DOHH2 (cell line): ENCODE data around the gene GLRX5.

Experiments used
- H3F3A ChIP-seq: fragments of 200-600 bp; sonication (generic), shearing (Covaris generic); 2 replicates; pipeline ENCODE4 v1.6.0; 2016; ENCODE audit warnings: antibody characterized with exemption, mild to moderate bottlenecking; ENCODE audit not compliant: control insufficient read depth, insufficient read depth
- H3K27ac ChIP-seq: fragments of 200-600 bp; sonication (generic); 2 replicates; pipeline ENCODE4 v1.5.1; 2014; ENCODE audit warnings: low read depth, mild to moderate bottlenecking, low read length, moderate library complexity
- H3K27me3 ChIP-seq: fragments of 200-600 bp; sonication (generic); 2 replicates; pipeline ENCODE4 v1.6.1; 2014; ENCODE audit warnings: mild to moderate bottlenecking, low read length, mixed read lengths; ENCODE audit not compliant: control insufficient read depth
- H3K36me3 ChIP-seq: fragments of 200-600 bp; sonication (generic); 2 replicates; pipeline ENCODE4 v1.6.1; 2014; ENCODE audit warnings: mild to moderate bottlenecking, low read length, moderate library complexity, mixed read lengths; ENCODE audit not compliant: control insufficient read depth
- H3K4me1 ChIP-seq: fragments of 200-600 bp; sonication (generic); 2 replicates; pipeline ENCODE4 v1.6.1; 2014; ENCODE audit warnings: mild to moderate bottlenecking, low read length, mixed read lengths; ENCODE audit not compliant: control insufficient read depth
- H3K4me2 ChIP-seq: fragments of 200-600 bp; sonication (generic); 2 replicates; pipeline ENCODE4 v1.6.0; 2014; ENCODE audit warnings: mild to moderate bottlenecking, low read length, moderate library complexity
- H3K4me3 ChIP-seq: fragments of 200-600 bp; sonication (generic); 2 replicates; pipeline ENCODE4 v1.5.1; 2014; ENCODE audit warnings: mild to moderate bottlenecking, low read length, mixed read lengths
- H3K79me2 ChIP-seq: fragments of 200-600 bp; sonication (generic); 2 replicates; pipeline ENCODE4 v1.6.1; 2014; ENCODE audit warnings: mild to moderate bottlenecking, low read length, mixed read lengths; ENCODE audit not compliant: control insufficient read depth
- H3K9me2 ChIP-seq: fragments of 200-600 bp; sonication (generic); replicated peaks from 2 replicates; pipeline ENCODE4 v1.6.1; 2014; ENCODE audit warnings: mild to moderate bottlenecking, low read length, mixed read lengths; ENCODE audit not compliant: control insufficient read depth
- H3K9me3 ChIP-seq: fragments of 200-600 bp; sonication (generic); 2 replicates; pipeline ENCODE4 v1.6.1; 2014; ENCODE audit warnings: antibody characterized with exemption, low read length, mixed read lengths; ENCODE audit not compliant: control insufficient read depth, insufficient read depth
- H4K20me1 ChIP-seq: fragments of 200-600 bp; sonication (generic); 2 replicates; pipeline ENCODE4 v1.6.0; 2014; ENCODE audit warnings: low read depth, mild to moderate bottlenecking, antibody characterized with exemption, low read length, moderate library complexity; ENCODE audit not compliant: control insufficient read depth, insufficient read depth
- EZH2phosphoT487 ChIP-seq: fragments of 200-600 bp; sonication (generic); IDR thresholded peaks from 2 replicates; pipeline ENCODE4 v1.6.1; 2017; ENCODE audit warnings: borderline replicate concordance, mild to moderate bottlenecking, antibody characterized with exemption, low read length, moderate library complexity, mixed read lengths
- TF ChIP-seq, protein P1 (sequence below): fragments of 200-600 bp; sonication (generic); IDR thresholded peaks from one replicate; pipeline ENCODE4 v1.5.1; 2014; ENCODE audit warnings: antibody characterized with exemption, mild to moderate bottlenecking, low read depth, low read length; ENCODE audit not compliant: poor library complexity, severe bottlenecking

The GLRX5 gene

GRCh38 chr14:95547626-95548327 lies 12.9 kb downstream of the GLRX5 start:
- Histone ChIP-seq H3K36me3 (peaks cover 3% of the 10 kb centered on the region; the same call in 1 of the 2 replicates), H3K4me3 (no peak overlapping the region), H3K79me2 (peaks cover 6% of the 10 kb centered on the region), H3K9me3 (no peaks in the 10 kb centered on the region), H4K20me1 (no peaks in the 10 kb centered on the region), H3F3A (no peaks in the 10 kb centered on the region), H3K27me3 (no peaks in the 10 kb centered on the region), H3K27ac (no peak overlapping the region), H3K9me2 (no peaks in the 10 kb centered on the region), H3K4me2 (no peak overlapping the region), H3K4me1 (no peaks in the 10 kb centered on the region)
- TF ChIP-seq EZH2phosphoT487, result no peak
- TF ChIP-seq, protein P1, sequence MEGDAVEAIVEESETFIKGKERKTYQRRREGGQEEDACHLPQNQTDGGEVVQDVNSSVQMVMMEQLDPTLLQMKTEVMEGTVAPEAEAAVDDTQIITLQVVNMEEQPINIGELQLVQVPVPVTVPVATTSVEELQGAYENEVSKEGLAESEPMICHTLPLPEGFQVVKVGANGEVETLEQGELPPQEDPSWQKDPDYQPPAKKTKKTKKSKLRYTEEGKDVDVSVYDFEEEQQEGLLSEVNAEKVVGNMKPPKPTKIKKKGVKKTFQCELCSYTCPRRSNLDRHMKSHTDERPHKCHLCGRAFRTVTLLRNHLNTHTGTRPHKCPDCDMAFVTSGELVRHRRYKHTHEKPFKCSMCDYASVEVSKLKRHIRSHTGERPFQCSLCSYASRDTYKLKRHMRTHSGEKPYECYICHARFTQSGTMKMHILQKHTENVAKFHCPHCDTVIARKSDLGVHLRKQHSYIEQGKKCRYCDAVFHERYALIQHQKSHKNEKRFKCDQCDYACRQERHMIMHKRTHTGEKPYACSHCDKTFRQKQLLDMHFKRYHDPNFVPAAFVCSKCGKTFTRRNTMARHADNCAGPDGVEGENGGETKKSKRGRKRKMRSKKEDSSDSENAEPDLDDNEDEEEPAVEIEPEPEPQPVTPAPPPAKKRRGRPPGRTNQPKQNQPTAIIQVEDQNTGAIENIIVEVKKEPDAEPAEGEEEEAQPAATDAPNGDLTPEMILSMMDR, result no peak

DNA sequence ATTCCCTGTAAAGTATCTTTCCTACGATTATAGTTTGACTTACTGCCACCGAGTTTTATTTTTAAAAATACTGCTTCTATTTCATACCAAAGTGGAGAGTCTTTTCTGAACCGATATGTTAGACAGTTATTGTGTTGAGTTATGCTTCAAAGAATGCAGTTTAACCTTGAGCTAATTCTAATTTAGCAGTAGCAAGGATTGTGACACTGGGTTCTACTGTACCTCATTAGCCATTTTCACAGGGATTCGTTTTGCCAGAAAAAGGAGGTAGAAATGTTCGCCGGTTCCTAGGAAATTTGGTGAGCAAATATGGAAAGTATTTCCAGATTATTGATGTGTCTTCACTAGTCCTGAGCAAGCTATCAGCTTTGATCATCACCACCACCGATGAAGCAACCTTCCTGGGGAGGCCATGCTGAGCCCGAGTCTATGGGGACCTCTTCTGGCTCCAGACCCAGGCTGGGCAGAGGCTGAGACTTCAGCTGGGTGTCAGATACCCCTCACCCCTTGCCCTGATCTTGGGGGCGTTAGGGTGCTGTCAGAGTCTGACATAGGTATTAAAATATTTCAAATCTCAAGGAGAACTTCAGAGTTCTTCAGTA lies 13.6 kb downstream of the GLRX5 start:
- Histone ChIP-seq H3K4me3 (no peak overlapping the region), H3K27ac (no peak overlapping the region), H3K9me3 (no peaks in the 10 kb centered on the region), H3K79me2 (peaks cover under 1% of the 10 kb centered on the region), H3K9me2 (no peaks in the 10 kb centered on the region), H3F3A (no peaks in the 10 kb centered on the region), H4K20me1 (no peaks in the 10 kb centered on the region), H3K4me2 (no peak overlapping the region), H3K27me3 (no peaks in the 10 kb centered on the region), H3K36me3 (0 out of 2 replicates have a peak, but pooled peaks cover 3% of the 10 kb centered on the region), H3K4me1 (no peaks in the 10 kb centered on the region)
- TF ChIP-seq, protein P1, result no peak
- no peak for TF ChIP-seq EZH2phosphoT487

- H3K9me2 ChIP-seq, result no peaks in the 10 kb centered on the region
- H3K36me3 ChIP-seq, result no peaks in the 10 kb centered on the region
- no peaks in the 10 kb centered on the region for H3K79me2 ChIP-seq
- TF ChIP-seq, protein P1, result no peak
- no peak for TF ChIP-seq EZH2phosphoT487
- no peaks in the 10 kb centered on the region for H3K27me3 ChIP-seq
- H3K4me3 ChIP-seq, result no peak overlapping the region
- H3K9me3 ChIP-seq, result no peaks in the 10 kb centered on the region
- no peaks in the 10 kb centered on the region for H4K20me1 ChIP-seq
- H3K4me1 ChIP-seq, result no peaks in the 10 kb centered on the region
- no peaks in the 10 kb centered on the region for H3F3A ChIP-seq
- no peak overlapping the region for H3K4me2 ChIP-seq
- no peak overlapping the region for H3K27ac ChIP-seq
Observed at GRCh38 chr14:95549656-95550585, 15.1 kb downstream of the GLRX5 start.
